HG02798 (cell line): Measurements from ENCODE around the gene AP3D1.

Experiments used
- ATAC-seq: cut with Tn5 transposase; IDR thresholded peaks from one replicate; pipeline ENCODE4 v1.9.1; 2021; ENCODE audit warnings: mild to moderate bottlenecking; ENCODE audit not compliant: unreplicated experiment, poor library complexity

AP3D1 gene

DNA sequence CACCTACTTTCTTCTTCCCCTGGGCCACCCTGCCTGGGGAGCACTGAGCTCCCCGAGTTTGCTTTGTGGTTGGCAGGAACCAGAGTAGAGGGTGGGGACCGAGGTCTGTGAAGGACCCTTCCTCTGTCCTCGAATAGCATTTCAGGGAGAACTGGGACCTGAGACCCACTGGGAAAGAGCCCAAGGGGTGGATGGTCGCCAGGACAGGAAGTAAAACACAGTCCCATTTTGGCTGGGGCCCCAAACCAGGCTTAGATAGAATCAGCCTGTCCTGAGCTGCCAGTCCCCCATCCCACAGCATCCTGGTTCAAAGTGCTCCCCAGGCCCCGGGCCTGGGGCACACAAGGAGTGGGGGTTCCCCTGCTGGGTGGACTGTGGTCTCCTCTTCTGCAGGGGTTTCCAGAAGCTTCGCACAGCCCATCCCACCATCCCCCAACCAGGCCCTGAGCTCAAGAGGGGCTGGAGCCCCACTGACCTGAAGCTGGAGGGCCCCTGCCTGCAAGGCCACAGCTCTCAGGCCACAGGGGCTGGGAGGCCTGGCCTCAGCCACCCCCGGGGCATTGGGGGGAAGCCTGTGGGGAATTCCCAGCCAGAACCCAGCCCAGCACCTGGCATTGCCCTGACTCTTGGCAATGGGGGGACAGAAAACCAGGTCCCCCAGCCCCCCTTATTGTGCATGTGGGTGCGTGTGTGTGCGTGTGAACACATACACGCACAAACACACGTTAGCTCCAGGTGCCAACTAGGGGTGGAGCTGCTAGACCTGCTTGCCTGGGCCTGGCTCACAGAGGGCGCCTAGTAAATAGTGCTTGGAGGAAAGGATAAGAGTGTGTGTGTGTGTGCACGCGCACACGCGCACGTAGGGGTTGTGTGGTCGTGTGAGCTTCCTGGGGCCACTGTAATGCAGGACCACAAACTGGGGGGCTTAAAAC lies 99.3 kb downstream of the AP3D1 start:
- no peak for ATAC-seq

- ATAC-seq = peak; percentile 67
Observed at GRCh38 chr19:2050991-2051772, 100.2 kb downstream of the AP3D1 start, which contains the start of gene MKNK2. TSS of gene MKNK2 (minus strand) at chr19:2051244. CDS start at chr19:2050851, 393 bp downstream.
